Parathyroid adenoma (tissue), 2 donors: ENCODE results near the gene GPC3.

ENCODE experiments used
- H2AFZ ChIP-seq: fragments of 300-600 bp; sonication (generic); one replicate; pipeline ENCODE4 v1.7.0; 2017; ENCODE audit warnings: antibody characterized with exemption, mild to moderate bottlenecking
- H3K27ac ChIP-seq: fragments of 300-600 bp; sonication (generic); one replicate; pipeline ENCODE4 v1.7.0; 2017
- H3K27me3 ChIP-seq: fragments of 300-600 bp; sonication (generic); one replicate; pipeline ENCODE4 v1.7.0; 2017; ENCODE audit warnings: low read length; ENCODE audit not compliant: control insufficient read depth, insufficient read depth
- H3K36me3 ChIP-seq: fragments of 300-600 bp; sonication (generic); one replicate; pipeline ENCODE4 v1.7.0; 2017; ENCODE audit warnings: low read length; ENCODE audit not compliant: control insufficient read depth, insufficient read depth
- H3K4me1 ChIP-seq: fragments of 300-600 bp; sonication (generic); one replicate; pipeline ENCODE4 v1.7.0; 2017; ENCODE audit warnings: control low read depth
- H3K4me2 ChIP-seq: fragments of 300-600 bp; sonication (generic); one replicate; pipeline ENCODE4 v1.7.0; 2017; ENCODE audit warnings: low read length
- H3K4me3 ChIP-seq: fragments of 300-600 bp; sonication (generic); one replicate; pipeline ENCODE4 v1.7.0; 2017; ENCODE audit warnings: low read depth, low read length
- H3K79me2 ChIP-seq: fragments of 300-600 bp; sonication (generic); one replicate; pipeline ENCODE4 v1.7.0; 2017; ENCODE audit warnings: control low read depth
- H3K9ac ChIP-seq: fragments of 300-600 bp; sonication (generic); one replicate; pipeline ENCODE4 v1.7.0; 2017; ENCODE audit warnings: mild to moderate bottlenecking
- H3K9me3 ChIP-seq: fragments of 300-600 bp; sonication (generic); one replicate; pipeline ENCODE4 v1.7.0; 2017; ENCODE audit warnings: low read length; ENCODE audit not compliant: control insufficient read depth
- CTCF ChIP-seq: fragments of 300-600 bp; sonication (generic); IDR thresholded peaks from one replicate; pipeline ENCODE4 v1.7.0; 2017; ENCODE audit warnings: antibody characterized with exemption, mild to moderate bottlenecking
- donor health status: primary hyperparathyroidism.

Gene GPC3

DNA sequence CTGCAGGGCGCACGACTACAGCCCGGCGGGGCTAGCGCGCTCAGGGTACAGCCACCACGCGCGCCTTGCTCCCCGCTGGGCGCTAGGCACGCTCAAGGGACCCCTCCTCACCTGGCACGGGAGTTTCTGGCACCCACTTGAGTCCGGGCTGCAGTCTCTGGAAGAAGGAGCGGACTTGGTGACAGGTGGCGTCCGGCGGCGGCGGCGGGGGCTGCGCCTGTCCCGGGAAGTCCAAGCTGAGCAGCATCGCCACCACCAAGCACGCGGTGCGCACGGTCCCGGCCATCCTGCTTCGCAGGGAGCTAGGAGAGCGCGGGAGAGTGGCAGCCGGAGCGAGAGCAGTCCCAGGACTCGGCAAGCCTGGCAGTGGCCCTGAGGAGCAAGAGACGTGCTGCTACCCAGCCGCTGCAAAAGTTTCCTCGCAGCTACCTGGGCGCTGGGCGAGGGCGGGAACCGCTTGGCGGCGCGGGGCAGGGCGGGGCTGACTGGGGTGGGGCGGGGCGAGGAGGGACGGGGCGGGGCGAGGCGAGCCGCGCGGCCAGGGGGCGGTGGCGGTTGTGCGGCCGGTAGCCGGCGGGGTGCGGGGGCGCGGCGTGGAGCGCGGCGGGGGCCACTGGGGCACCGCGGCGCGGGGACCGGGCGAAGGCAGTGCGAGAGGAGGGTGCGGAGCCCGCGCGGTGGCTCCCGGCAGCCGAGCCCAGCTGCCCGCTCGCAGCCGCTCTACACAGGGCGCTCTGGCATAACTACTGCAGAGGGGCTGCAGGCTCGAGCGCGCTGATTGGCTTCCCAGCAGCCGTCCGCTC is at the start of gene GPC3:
Gene GPC3, minus strand, starts transcription at position 431 of the 803 bp plus-strand sequence.
- Histone ChIP-seq H3K9me3 (no peaks in the 10 kb centered on the region), H3K27ac (no peak within 1 kb of the TSS), H3K79me2 (no peaks in the 10 kb centered on the region), H3K27me3 (no peaks in the 10 kb centered on the region), H3K36me3 (no peaks in the 10 kb centered on the region), H3K9ac (no peak within 1 kb of the TSS), H3K4me2 (peak within 1 kb of the TSS; percentile 55), H3K4me3 (no peak within 1 kb of the TSS), H3K4me1 (no peaks in the 10 kb centered on the region), H2AFZ (peak within 1 kb of the TSS; percentile 50)
- no peak for TF ChIP-seq CTCF

DNA sequence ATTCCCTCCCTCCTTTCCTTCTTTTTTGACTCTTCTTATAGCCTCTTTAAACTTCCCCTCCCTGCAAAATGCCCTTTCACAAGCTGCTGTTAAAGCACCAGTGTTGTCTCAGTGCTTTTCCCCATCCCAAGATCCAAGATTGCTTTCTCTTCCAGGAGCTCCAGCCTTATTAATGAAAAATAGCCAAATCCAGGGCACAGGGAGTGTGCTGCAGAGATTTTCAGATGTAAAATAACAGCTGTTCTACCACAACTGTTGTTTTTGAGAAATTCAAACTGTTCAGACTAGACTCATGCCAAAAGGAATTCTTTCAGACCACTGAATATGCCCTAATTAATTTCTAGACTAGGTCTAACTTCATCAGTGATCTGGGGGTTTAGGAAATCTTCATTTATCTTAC is 47.0 kb upstream of the GPC3 start:
- Histone ChIP-seq H2AFZ (no peak overlapping the region), H3K9ac (no peak overlapping the region), H3K4me2 (no peak overlapping the region), H3K27me3 (no peaks in the 10 kb centered on the region), H3K79me2 (no peaks in the 10 kb centered on the region), H3K36me3 (no peaks in the 10 kb centered on the region), H3K4me3 (no peak overlapping the region), H3K4me1 (no peaks in the 10 kb centered on the region), H3K9me3 (no peaks in the 10 kb centered on the region), H3K27ac (no peak overlapping the region)
- TF ChIP-seq CTCF: no peak

- Histone ChIP-seq H3K27me3 (no peaks in the 10 kb centered on the region), H3K36me3 (no peaks in the 10 kb centered on the region), H3K79me2 (no peaks in the 10 kb centered on the region), H3K4me1 (no peaks in the 10 kb centered on the region), H3K9ac (no peak overlapping the region), H3K27ac (no peak overlapping the region), H2AFZ (peak overlapping the region; percentile 60), H3K4me3 (no peak overlapping the region), H3K4me2 (peak overlapping the region; percentile 22), H3K9me3 (no peaks in the 10 kb centered on the region)
- TF ChIP-seq CTCF: peak; percentile 23
Measured at GRCh38 chrX:134026565-134027311, 41.3 kb upstream of the GPC3 start.

DNA sequence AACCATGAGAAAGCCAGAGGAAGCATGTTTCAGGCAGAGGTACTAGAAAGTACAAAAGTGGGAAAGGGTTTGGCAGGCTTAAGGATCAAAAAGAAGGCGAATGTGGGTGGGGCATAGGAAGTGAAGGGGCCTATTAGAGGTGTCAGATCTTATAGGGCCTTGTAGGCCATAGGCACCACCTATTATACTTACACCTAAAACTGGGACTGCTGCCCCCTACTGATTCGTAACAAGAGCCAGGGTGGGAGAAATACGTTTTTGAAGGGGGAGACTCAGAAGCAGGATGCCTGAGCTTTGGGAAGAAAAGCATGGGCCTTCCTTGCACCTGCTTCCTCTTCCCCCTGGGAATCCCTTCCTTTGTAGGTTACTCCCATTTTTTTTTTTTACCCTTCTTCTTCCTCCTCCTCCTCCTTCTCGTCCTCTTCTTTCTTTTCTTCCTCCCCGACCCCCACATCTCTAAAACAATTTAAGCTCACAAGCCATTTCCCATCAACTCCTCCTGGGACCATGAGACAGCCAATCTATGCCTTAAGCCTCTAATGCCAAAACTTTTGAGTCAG is 40.7 kb upstream of the GPC3 start:
- no peaks in the 10 kb centered on the region for H3K9me3 ChIP-seq
- no peak for TF ChIP-seq CTCF
- H3K36me3 ChIP-seq: no peaks in the 10 kb centered on the region
- no peaks in the 10 kb centered on the region for H3K27me3 ChIP-seq
- no peak overlapping the region for H3K9ac ChIP-seq
- H3K4me2 ChIP-seq: no peak overlapping the region
- no peak overlapping the region for H3K27ac ChIP-seq
- no peak overlapping the region for H3K4me3 ChIP-seq
- peak overlapping the region; percentile 60 for H2AFZ ChIP-seq
- no peaks in the 10 kb centered on the region for H3K4me1 ChIP-seq
- H3K79me2 ChIP-seq: no peaks in the 10 kb centered on the region
